GM04504 (cell line): Measurements from ENCODE around the gene CGNL1.

Experiments used
- DNase-seq: peaks from one replicate; pipeline ENCODE4 v3.0.0-alpha.2; 2012; ENCODE audit warnings: low read depth

CGNL1 gene, protein sequence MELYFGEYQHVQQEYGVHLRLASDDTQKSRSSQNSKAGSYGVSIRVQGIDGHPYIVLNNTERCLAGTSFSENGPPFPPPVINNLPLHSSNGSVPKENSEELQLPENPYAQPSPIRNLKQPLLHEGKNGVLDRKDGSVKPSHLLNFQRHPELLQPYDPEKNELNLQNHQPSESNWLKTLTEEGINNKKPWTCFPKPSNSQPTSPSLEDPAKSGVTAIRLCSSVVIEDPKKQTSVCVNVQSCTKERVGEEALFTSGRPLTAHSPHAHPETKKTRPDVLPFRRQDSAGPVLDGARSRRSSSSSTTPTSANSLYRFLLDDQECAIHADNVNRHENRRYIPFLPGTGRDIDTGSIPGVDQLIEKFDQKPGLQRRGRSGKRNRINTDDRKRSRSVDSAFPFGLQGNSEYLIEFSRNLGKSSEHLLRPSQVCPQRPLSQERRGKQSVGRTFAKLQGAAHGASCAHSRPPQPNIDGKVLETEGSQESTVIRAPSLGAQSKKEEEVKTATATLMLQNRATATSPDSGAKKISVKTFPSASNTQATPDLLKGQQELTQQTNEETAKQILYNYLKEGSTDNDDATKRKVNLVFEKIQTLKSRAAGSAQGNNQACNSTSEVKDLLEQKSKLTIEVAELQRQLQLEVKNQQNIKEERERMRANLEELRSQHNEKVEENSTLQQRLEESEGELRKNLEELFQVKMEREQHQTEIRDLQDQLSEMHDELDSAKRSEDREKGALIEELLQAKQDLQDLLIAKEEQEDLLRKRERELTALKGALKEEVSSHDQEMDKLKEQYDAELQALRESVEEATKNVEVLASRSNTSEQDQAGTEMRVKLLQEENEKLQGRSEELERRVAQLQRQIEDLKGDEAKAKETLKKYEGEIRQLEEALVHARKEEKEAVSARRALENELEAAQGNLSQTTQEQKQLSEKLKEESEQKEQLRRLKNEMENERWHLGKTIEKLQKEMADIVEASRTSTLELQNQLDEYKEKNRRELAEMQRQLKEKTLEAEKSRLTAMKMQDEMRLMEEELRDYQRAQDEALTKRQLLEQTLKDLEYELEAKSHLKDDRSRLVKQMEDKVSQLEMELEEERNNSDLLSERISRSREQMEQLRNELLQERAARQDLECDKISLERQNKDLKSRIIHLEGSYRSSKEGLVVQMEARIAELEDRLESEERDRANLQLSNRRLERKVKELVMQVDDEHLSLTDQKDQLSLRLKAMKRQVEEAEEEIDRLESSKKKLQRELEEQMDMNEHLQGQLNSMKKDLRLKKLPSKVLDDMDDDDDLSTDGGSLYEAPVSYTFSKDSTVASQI

DNA sequence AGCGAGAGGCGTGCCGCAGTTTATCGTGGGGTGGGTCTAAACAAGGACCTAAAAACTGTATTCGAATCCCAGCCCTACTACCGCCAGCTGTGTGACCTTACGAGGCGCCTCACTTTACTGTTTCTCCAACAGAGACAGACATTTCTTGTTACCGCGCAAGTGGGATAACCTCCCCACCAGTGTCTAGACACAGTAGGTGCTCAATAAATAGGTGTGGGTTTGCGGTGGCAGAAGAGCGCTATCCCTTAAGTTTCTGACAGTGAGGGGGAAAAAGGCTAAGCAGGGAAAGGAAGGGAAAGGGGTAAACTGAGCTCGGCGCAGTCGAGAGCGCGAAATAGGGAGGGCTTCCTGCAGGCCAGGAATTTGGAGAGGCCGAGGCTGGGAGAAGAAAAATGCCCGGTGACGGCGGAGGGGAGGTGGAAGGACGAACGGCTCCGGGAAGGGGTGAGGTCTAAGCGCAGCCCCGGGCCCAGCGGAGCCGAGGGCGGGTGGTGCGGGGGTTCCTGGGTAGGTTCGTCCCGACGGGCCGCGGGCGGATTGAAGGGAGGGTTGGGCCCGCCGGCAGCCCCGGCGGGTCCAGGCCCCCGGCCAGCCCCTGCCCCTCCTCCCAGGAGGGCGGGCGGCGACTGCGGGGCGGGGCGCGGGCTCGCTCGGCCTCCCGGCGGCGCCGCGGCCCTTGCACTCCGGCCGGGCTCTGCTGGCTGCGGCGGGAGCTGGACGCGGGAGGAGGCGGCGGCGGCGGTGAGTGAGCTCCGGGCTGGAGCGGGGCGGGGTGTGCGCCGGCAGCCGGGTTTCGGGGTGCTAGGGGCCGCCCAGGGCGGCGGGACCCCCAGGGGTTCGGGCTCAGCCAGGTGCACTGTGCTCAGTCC, at the start of gene CGNL1:
TSS of gene CGNL1 (plus strand) at position 679 of the 869 bp plus-strand sequence. CDS start 61,495 bp downstream, outside the sequence.
- no peak for DNase-seq

DNA sequence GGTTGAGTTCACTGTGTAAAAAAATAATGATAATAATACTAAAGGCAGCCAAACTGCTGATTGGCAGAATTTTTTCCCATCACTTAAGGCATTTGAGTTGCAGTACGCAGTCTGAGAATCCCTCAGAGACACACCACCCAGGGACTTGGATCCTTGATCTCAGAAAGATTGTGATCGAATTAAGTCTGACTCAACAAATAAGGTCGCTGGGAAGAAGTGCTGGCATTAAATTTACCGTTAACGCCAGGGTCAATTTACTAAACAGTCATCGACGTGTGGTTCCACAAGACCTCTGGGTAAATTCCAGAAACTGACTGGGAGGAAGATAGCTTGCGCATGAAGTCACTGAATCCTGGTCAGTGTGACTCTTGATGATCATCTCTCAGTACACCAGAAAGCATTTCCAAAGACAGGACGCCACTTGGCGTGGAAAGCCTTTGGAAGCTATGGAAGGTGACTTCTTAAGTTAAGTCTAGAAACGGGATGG, 48.3 kb upstream of the CGNL1 start:
- DNase-seq, result peak; percentile 58

DNA sequence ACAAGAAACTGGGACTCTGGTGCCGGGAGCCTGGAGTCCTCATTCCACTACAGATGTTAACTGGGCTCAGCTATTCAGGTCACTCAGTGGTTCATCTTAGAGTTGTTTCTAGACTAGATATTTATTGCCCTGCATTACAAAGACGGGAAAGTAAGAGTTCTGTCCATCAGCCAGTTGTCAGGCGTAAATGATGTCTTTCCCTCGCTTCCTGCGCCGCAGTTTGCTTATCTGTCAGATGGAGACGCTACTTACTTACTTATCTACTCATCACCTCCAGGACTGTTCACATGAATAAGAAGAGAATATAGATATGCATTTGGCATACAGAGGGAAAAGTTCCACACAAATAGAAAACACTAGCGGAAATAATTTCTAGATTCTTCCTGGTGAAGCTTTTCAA, 47.8 kb upstream of the CGNL1 start:
- DNase-seq, result no peak

DNA sequence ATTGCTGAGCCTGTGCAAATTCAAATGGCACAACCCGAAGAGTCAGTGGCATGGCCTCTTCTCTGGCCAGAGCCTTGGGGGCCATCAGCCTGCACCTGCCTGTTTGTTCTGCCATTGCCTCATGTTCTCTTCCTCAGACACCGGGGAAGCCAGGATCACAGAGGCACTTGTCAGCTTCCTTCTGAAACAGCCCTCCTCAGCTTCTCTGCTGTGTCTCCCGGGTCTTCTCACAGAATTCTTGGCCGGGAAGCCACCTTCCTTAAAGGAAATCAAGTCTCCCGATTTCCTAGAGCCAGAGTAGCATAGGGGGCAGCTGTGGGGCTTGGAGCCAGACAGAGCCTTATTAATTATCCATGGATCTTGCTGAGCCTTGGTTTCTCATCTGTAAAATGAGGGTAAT, 47.4 kb upstream of the CGNL1 start:
- no peak for DNase-seq

DNA sequence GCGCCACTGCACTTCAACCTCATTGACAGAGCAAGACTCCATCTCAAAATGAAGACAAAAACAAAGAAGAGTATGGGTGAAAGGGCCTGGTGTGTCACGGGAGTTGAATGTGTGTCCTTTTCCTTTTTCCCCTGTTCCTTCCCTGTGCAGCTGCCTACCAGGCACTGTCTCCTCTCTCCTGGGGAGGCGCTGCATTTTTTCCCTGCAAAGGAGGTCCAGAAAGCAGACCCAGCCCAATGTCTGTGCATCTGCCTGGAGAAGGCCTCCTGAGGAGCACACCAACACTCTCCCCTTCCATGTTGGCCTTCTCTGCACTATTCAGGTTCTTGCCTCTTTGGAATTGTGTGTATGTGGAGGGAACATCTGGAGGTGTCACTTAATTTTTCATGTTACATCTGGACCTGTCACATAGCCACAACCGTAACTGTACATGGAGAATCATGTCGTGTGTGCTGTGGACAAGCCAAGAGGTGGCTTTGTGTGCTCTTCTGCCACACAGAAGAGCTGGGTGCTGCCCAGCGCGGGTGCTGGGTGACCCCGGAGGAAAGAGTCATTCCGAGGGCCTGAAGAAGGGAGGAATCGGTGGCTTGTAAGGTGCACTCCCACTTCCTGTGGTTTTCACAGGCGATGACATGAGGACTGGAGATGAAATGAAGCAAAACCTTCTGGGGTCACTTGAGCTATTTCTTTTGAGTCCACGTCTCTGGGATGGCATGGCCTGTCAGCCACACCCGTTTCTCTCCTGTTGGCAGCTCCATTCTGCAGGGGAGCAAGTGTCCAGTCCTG, 46.5 kb upstream of the CGNL1 start:
- no peak for DNase-seq

DNA sequence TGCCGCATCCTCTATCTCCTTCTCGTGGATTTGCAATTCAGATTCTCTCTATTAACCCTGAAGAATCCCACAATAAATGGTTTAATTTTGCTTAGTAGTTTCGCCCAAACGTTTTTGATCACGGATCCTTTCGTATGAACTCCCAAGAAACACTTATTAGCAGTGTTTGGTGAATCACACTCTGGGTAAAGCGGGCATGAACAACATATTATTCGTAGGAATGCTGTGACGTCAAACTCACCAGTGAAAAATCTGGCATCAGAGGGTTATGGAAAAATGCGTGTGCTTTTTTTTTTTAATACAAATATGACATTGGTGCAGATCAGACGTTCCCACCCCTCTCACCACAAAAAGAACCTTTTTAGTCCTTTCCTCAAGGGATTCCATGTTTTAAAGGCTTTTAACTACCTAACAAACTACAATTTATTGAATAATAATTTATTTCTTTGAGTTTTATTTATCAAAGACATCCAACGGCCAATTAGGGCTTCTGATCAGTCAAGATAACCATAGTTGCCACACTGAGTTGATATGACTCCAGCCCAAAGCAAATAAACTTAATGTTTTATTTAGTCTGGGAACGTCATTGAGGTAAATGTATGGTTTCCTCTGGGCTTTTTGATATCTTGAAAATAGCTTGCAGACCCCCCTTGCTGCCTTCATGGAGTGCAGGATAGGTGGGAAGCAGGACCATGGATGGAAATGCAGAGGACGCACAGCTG, 45.5 kb upstream of the CGNL1 start:
- DNase-seq, result no peak

DNA sequence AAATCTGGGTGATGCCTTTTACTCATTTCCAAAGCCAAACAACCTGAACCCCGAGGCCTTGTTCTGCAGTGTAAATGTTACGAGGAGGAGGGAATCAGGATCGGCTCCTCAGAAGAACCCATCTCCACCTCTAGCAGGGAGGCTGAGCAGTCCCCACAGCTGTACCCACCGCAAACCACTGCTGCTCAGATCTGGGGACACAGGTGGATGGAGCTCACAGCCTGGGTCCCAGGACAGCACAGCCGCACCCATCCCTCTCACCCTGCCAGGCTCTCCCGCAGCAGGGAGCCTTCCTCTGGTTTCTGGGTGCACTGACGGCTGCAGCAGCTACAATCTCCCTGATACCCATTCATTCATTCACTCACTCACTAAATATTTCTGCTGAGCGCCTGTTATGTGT, 44.0 kb upstream of the CGNL1 start:
- no peak for DNase-seq

DNA sequence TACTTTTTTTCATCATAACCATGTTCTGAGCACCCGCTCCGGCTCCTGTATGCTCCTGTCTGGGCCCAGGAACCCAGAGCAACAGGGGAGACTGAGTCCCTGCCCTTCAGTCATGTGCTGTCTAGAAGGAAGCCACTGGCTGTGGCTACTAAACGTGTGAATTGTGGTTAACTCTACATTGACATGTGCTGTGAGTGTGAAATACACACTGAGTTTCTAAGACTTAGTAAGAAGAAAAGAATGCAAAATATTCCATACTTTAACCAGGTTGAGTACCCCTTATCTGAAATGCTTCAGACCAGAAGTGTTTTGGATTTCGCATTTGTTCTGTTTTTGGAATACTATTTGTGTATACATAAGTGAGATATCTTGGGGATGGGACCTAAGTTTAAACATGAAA, 42.8 kb upstream of the CGNL1 start:
- no peak for DNase-seq

DNA sequence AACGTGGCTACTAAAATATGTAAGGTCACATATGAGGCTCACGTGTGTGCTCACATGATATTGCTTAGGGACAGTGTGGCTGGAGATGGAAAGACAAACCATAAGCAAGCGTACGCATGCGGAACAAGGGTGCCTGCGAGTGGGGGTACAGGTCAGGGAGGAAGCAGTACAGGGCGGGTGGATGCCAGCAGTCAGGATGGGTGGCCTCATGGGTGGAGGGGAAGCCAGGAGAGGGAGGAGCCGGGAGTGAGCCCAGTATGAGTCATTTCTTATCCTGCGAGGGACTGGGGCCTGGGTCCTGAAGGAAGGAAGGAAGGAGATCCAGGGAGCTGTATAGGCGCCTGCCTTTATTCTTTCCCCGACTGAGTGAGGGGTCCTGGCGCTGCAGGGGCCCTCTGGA, 42.0 kb upstream of the CGNL1 start:
- DNase-seq, result no peak

DNA sequence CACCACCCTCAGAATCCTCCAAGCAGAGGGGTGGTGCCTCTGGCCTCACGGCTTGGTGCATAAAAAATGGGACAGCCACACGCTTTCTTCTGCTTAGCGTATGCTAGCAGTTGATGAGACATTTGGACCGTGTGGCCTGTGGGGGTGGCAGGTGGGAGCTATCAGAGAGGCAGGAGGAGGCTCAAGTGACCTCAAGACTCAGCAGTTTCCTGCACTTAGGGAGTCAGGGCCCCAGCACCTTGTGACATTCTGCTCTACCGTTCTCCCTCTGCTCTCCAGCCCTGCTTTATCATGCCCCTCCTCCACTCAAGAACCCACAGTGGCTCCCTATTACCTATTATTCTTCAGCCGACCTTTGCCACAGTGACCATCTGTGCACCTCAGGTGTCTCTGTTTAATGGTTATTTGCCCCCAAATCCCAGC, 41.0 kb upstream of the CGNL1 start:
- DNase-seq, result no peak

DNA sequence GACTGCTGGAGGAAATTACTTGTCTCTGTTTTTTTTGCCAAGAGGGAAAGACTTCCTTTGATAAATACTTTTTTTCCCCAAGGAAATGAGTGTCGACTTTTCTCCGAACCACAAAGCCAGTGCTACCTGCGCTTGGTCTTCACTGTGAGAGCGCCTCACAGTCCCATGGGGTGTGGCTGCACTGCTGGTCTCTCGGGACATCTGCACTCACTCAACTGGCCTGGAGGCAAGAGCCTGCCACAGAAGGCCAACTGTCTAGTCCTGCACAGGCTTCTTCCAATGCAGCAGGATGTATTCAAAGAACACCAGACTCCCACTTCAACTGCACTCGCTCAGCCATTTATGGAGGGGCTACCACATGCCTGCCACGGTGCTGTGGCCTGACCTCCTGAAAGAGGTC, 40.6 kb upstream of the CGNL1 start:
- no peak for DNase-seq

DNA sequence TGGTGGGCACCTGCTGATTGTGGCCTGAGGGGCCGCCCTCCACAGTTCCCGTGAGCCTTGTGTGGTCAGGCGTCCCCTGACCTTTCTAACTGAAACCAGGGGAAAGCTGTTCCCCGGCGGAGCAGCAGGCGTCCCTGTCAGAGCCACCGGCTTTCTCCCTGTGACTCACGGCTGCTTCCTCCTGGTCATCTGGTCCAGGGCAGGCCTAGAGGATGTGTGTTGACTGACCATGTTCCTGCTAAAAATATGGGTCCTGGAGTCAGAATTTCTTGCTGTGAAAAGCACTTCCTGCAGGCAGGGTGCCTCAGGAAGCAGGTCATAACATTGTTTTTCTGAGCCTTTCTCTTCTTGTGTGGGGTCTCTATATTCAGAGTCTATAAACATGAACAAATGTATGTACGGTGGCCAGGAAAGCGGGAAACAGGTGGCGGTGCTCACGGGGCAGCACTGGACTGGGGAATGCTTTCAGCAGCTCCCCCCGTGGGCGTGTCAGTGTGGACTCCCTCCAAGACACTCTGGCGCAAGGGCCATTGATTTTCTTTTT, 38.4 kb upstream of the CGNL1 start:
- no peak for DNase-seq

DNA sequence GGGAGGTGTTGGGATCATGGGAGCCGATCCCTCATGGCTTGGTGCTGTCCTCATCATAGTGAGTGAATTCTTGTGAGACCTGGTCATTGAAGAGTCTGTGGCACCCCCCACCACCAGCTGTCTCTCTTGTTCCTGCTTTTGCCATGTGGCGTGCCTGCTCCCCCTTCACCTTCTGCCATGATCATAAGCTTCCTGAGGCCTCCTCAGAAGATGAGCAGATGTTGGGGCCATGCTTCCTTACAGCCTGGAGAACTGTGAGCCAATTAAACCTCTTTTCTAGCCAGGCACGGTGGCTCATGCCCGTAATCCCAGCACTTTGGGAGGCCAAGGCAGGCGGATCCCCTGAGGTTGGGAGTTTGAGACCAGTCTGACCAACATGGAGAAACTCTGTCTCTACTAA, 37.0 kb upstream of the CGNL1 start:
- DNase-seq, result no peak

DNA sequence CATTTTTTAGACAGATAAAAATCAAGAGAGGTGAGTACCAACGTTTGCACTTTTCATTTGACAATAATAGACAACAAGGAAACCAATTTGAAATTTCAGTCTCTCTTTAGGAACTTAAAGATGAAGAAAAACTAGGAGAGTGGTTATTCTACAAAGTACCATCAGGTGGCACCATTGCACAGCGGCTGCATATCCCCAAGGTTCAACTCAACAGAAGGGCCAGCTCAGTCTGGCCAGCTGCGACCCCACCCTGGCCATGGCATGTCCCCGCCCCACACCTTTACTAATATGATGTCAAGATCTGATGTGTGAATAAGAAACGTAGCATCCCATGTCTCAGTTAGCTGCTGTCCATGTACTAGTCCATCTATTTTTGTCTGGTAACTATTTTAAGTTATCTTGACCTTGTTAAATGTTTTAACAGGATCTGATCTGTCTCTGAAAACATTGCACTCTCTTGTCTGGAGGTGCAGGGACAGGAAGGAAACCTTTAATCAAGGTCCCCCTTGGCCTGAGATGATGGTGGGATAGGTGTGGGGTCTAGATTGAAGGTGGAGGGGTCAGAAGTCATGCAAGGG, 35.5 kb upstream of the CGNL1 start:
- DNase-seq, result no peak

DNA sequence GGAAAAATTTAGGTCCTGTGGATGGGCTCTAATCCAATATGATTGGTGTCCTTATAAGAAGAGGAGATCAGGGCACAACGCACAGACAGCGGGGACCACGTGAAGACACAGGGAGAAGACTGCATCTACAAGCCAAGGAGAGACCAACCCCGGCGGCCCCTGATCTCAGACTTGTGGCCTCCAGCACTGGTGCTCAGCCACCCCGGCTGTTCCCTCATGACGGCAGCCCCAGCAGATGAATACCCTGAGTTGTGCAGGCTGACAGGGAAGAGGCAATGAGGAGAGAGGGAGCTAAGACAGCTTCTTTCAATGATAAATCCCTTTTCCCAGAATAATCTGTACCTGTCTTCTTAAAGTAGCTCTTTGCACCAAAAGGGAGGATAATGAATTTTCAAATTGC, 33.3 kb upstream of the CGNL1 start:
- no peak for DNase-seq

DNA sequence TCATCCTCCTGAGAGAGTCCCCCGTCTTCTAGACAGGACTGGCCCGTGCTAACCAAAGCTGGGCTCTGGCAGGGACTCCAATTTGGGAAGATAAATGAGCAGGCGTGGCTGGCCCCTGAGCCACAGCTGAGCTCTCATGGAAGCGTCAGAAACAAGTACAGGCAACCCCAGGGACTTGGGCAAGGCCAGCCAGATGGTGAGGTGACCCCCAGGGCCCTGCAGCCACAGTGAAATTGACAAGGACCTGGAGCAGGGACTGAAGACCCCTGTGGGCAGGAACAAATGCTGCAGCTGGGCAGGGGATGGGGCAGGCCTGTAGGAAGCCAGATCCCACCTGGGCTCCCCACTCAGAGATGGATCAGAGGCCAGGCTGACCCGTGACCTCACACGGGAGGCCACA, 32.8 kb upstream of the CGNL1 start:
- DNase-seq, result no peak

DNA sequence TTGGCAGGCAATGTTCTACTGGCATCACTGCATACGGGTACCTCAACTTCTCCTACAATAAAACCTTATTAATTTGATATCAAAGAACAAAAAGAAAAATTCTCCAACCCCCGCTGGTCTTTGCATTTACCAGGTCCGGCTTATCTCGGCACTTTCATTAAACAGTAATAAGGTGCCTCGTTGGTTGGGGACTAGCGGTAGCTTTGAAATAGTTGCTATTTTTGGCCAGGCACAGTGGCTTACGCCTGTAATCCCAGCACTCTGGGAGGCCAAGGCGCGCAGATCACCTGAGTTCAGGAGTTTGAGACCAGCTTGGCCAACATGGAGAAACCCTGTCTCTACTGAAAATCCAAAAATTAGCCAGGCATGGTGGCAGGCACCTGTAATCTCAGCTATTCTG, 32.0 kb upstream of the CGNL1 start:
- no peak for DNase-seq

DNA sequence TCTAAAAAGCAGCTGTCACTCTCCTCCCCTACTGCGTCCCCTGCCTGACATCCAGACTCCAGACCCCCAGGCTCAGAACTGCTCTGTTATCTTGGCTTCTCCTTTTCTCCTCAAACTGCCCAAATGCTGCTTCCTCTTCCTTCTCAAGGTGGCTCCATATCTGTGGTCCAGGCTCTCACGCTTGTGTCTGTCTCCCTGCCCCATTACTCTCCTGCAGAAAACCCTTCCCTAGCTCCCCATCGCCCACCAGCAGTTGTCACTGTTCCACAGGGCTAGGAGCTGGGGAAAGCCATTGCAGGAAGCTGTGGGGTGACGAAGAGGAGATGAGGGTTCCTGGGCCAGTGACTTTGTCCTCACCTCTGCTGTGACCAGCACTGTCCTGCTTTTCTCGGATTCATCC, 30.7 kb upstream of the CGNL1 start:
- no peak for DNase-seq

DNA sequence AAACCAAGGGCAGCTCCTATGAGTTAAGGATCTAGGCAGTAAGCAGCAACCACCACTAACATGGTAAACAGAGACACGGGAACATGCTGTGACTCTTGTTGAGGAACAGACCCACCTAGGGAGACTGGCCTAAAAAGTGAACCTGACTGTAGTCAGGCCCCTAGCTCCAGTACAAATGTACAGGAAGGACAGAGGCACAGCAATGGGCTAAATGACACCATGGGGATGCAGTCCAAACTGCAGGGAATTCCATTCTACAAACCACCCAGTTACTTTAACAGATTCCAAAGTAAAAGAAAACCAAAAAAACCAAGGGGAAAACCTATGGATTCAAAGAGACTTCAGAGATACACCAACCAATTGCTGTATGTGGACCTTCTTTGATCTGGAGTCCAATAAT, 28.2 kb upstream of the CGNL1 start:
- no peak for DNase-seq
